Endothelial cell of umbilical vein (primary cell): ENCODE data around the gene METTL6. TPM values are rescaled to one million over a fixed set of nuclear protein-coding genes. Genes with fewer than 3 reads are reported as not detected.
A peak's percentile ranks its signal among the peaks of the same experiment; 100 is the strongest.
"Not testable (repeated sequence)": the region's sequence is repeated elsewhere in the genome, so short reads cannot be mapped to it uniquely, and the experiment has no call there.

Experiments used
- BruUV-seq: library from RNA; stranded (reverse); fragments of 400-500 nt; replicated peaks from 2 replicates; lab custom pipeline; 2021; lab: Mats Ljungman, UMichigan
- CTCF ChIA-PET: fragments of 300-600, 350-600 bp; sonication (Branson Sonifier 250); formaldehyde crosslinking; loops from one replicate; lab custom pipeline; 2021; ENCODE audit warnings: antibody characterized with exemption, inconsistent platforms; lab: Charles Lee
- POLR2A ChIA-PET: fragments of 300-600, 350-600 bp; sonication (Branson Sonifier 250); formaldehyde crosslinking; loops from one replicate; lab custom pipeline; 2021; ENCODE audit warnings: antibody characterized with exemption, inconsistent platforms; lab: Charles Lee
- DNase-seq: peaks from one replicate; pipeline ENCODE4 v3.0.0-alpha.2; 2011; ENCODE audit warnings: low read depth, low spot score
- FAIRE-seq: peaks from 2 replicates; lab custom pipeline; 2011; peaks lifted over from hg19 to GRCh38; lab: Jason Lieb, UNC
- H2AFZ ChIP-seq: 2 replicates; pipeline ENCODE4 v1.6.0; 2012; ENCODE audit warnings: low read depth, low read length, control low read depth, inconsistent platforms
- H3K27ac ChIP-seq: 2 replicates; pipeline ENCODE4 v1.5.1; 2011; ENCODE audit warnings: low read depth, mild to moderate bottlenecking, control low read depth, low read length, moderate library complexity; ENCODE audit not compliant: insufficient read depth
- H3K27me3 ChIP-seq, 2 experiments: 2 replicates each; pipeline versions ENCODE4 v1.6.0 to v1.6.1; 2011; ENCODE audit warnings: low read length in 2 of 2, mixed read lengths in 1 of 2; ENCODE audit not compliant: control insufficient read depth in 2 of 2, insufficient read depth in 2 of 2
- H3K36me3 ChIP-seq, 2 experiments: 2 replicates in 1 of 2; 3 replicates in 1 of 2; pipeline ENCODE4 v1.5.1; 2011; ENCODE audit warnings: low read length in 2 of 2, mild to moderate bottlenecking in 1 of 2, moderate library complexity in 1 of 2; ENCODE audit not compliant: control insufficient read depth in 2 of 2, insufficient read depth in 2 of 2; ENCODE audit errors: extremely low read depth in 1 of 2
- H3K4me1 ChIP-seq: 3 replicates; pipeline ENCODE4 v1.5.1; 2011; ENCODE audit warnings: mild to moderate bottlenecking, low read length; ENCODE audit not compliant: control insufficient read depth, insufficient read depth; ENCODE audit errors: extremely low read depth
- H3K4me2 ChIP-seq: 2 replicates; pipeline ENCODE4 v1.6.1; 2011; ENCODE audit warnings: low read length, control low read depth, mixed read lengths; ENCODE audit not compliant: insufficient read depth
- H3K4me3 ChIP-seq, 3 experiments: fragments of 200-600 bp in 1 of 3; sonication (generic), shearing (Covaris generic) in 1 of 3; replicated peaks in 1 of 3; 2 replicates each; pipeline ENCODE4 v1.5.1; 2011 to 2016; ENCODE audit warnings: control low read depth in 3 of 3, low read length in 3 of 3, mild to moderate bottlenecking in 2 of 3, inconsistent platforms in 1 of 3, low read depth in 1 of 3, moderate library complexity in 1 of 3; ENCODE audit not compliant: insufficient read depth in 1 of 3
- H3K79me2 ChIP-seq: 2 replicates; pipeline ENCODE4 v1.6.0; 2012; ENCODE audit warnings: low read length, inconsistent platforms; ENCODE audit not compliant: control insufficient read depth, insufficient read depth
- H3K9ac ChIP-seq: replicated peaks from 2 replicates; pipeline ENCODE3; 2011; ENCODE audit warnings: low read length, control low read depth; ENCODE audit not compliant: insufficient read depth; ENCODE audit errors: extremely low read depth
- H3K9me1 ChIP-seq: replicated peaks from 3 replicates; pipeline ENCODE4 v1.6.0; 2011; ENCODE audit warnings: mild to moderate bottlenecking, low read length; ENCODE audit not compliant: control insufficient read depth, insufficient read depth; ENCODE audit errors: extremely low read depth
- H3K9me3 ChIP-seq: replicated peaks from 2 replicates; pipeline ENCODE4 v1.5.1; 2012; ENCODE audit warnings: low read length, inconsistent platforms; ENCODE audit not compliant: control insufficient read depth, insufficient read depth
- H4K20me1 ChIP-seq: replicated peaks from 2 replicates; pipeline ENCODE3; 2011; ENCODE audit warnings: mild to moderate bottlenecking, low read length; ENCODE audit not compliant: control insufficient read depth, insufficient read depth; ENCODE audit errors: extremely low read depth
- CTCF ChIP-seq, 2 donors: IDR thresholded peaks; 1 replicate in 1 of 2; 2 replicates in 1 of 2; pipeline ENCODE4 v1.5.1; 2011; ENCODE audit warnings: low read length in 2 of 2, mild to moderate bottlenecking in 2 of 2, moderate library complexity in 2 of 2, control low read depth in 1 of 2, inconsistent platforms in 1 of 2, low read depth in 1 of 2; ENCODE audit not compliant: insufficient read depth in 1 of 2; ENCODE audit errors: extremely low read depth in 1 of 2
- dilution Hi-C: fragments of 300-500 bp; cut with MboI; formaldehyde crosslinking; loops from one replicate; pipeline ENCODE4 v1.15.0; 2019; ENCODE audit warnings: low sequenced_read_pairs; ENCODE audit not compliant: extremely low pct_ligation_motif_present
- intact Hi-C: fragments of 100-400 bp; cut with micrococcal nuclease; formaldehyde crosslinking; loops from one replicate; pipeline ENCODE4 v1.10.0; 2022
- polyA plus RNA-seq, 4 experiments: library from polyadenylated mRNA; depleted of rRNA in 3 of 4; stranded (reverse) in 3 of 4; unstranded in 1 of 4; fragments of >200 nt; gene quantifications; 2 replicates each; pipeline versions ENCODE4 v1.2.1 to v1.2.3, GENCODE V29; 2011 to 2012; ENCODE audit warnings: missing spikeins in 1 of 4
- total RNA-seq: library from RNA; stranded (reverse); gene quantifications from 2 replicates; pipeline ENCODE4 v1.2.3, GENCODE V29; 2021

Gene METTL6
- total and polyA plus RNA-seq, 2 donors (not counting 3 experiments of a cell fraction or from before 2014, with no cell fraction given) = 12.7 to 19.5 TPM

GRCh38 chr3:15398731-15399133 is 28.6 kb downstream of the METTL6 start:
- intact Hi-C loops = loop anchor here (1.0 kb wide), 1 partner anchor 130 kb away; no protein-coding TSS in a partner anchor
- H2AFZ ChIP-seq, H3K4me3 ChIP-seq, H3K27ac ChIP-seq, H3K4me1 ChIP-seq, H3K36me3 ChIP-seq, H3K4me2 ChIP-seq, BruUV-seq, H3K27me3 ChIP-seq, H3K9me3 ChIP-seq, H3K9me1 ChIP-seq, DNase-seq, H3K79me2 ChIP-seq, H3K9ac ChIP-seq, POLR2A ChIA-PET, dilution Hi-C loops, H4K20me1 ChIP-seq: not testable (repeated sequence)
- peak in 1 of 2 donors; percentile 17 for TF ChIP-seq CTCF (IDR thresholded peaks at IDR 0.05; ENCODE audit: extremely low read depth in 1 of 2, insufficient read depth in 1 of 2, low read depth in 1 of 2, low read length in 2 of 2)
- peak; percentile 81 for FAIRE-seq
- CTCF ChIA-PET = interaction anchor here (1.0 to 13.9 kb wide), 6 partner anchors 132 to 291 kb away, joined by 3 to 350 read pairs (median 3); no protein-coding TSS in a partner anchor

DNA sequence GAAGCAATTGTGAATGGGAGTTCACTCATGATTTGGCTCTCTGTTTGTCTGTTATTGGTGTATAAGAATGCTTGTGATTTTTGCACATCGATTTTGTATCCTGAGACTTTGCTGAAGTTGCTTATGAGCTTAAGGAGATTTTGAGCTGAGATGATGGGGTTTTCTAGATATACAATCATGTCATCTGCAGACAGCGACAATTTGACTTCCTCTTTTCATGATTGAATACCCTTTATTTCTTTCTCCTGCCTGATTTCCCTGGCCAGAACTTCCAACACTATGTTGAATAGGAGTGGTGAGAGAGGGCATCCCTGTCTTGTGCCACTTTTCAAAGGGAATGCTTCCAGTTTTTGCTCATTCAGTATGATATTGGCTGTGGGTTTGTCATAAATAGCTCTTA is 34.1 kb downstream of the METTL6 start:
- H4K20me1 ChIP-seq, H2AFZ ChIP-seq, H3K9me1 ChIP-seq, H3K4me3 ChIP-seq, CTCF ChIA-PET, H3K36me3 ChIP-seq, H3K4me2 ChIP-seq, H3K4me1 ChIP-seq, H3K27me3 ChIP-seq, H3K27ac ChIP-seq, H3K9ac ChIP-seq, H3K79me2 ChIP-seq, DNase-seq, H3K9me3 ChIP-seq, dilution Hi-C loops, BruUV-seq, FAIRE-seq, POLR2A ChIA-PET, intact Hi-C loops: not testable (repeated sequence)
